PC-3 (cell line): ENCODE measurements around the gene KCNQ2. TPM values are rescaled to one million over a fixed set of nuclear protein-coding genes. Genes with fewer than 3 reads are reported as not detected.

Experiments used
- ATAC-seq: fragments of 200-7000 bp; cut with Tn5 transposase; 2 replicates; pipeline ENCODE4 v1.9.1; 2020; ENCODE audit warnings: mild to moderate bottlenecking, moderate library complexity
- BruUV-seq: library from RNA; stranded (reverse); fragments of 400-500 nt; replicated peaks from 2 replicates; lab custom pipeline; 2021; lab: Mats Ljungman, UMichigan
- CTCF ChIA-PET: fragments of 300-600 bp; sonication (Branson Sonifier 250); formaldehyde crosslinking; loops from one replicate; lab custom pipeline; 2022; ENCODE audit warnings: antibody characterized with exemption; lab: Charles Lee
- POLR2A ChIA-PET: fragments of 300-600 bp; sonication (Branson Sonifier 250); formaldehyde crosslinking; loops from one replicate; lab custom pipeline; 2022; ENCODE audit warnings: antibody characterized with exemption; ENCODE audit not compliant: unreplicated experiment; lab: Charles Lee
- DNase-seq: peaks from one replicate; pipeline ENCODE4 v3.0.0-alpha.2; 2015
- H2AFZ ChIP-seq: fragments of 300-600 bp; sonication (generic); 2 replicates; pipeline ENCODE4 v1.6.0; 2016; ENCODE audit warnings: antibody characterized with exemption, low read length
- H3F3A ChIP-seq: fragments of 300-600 bp; sonication (generic); one replicate; pipeline ENCODE4 v1.6.0; 2017; ENCODE audit warnings: antibody characterized with exemption, low read length, control low read depth, mild to moderate bottlenecking; ENCODE audit not compliant: unreplicated experiment
- H3K27ac ChIP-seq: fragments of 300-600 bp; sonication (generic); 2 replicates; pipeline ENCODE4 v1.5.1; 2016; ENCODE audit warnings: mild to moderate bottlenecking, low read length
- H3K27me3 ChIP-seq: fragments of 300-600 bp; sonication (generic); 2 replicates; pipeline ENCODE4 v1.6.1; 2016; ENCODE audit warnings: low read length, mixed read lengths
- H3K36me3 ChIP-seq: fragments of 300-600 bp; sonication (generic); 2 replicates; pipeline ENCODE4 v1.6.1; 2016; ENCODE audit warnings: low read depth, mixed run types, low read length, mixed read lengths
- H3K4me1 ChIP-seq: fragments of 300-600 bp; sonication (generic); 2 replicates; pipeline ENCODE4 v1.5.1; 2016; ENCODE audit warnings: low read length; ENCODE audit not compliant: insufficient read depth
- H3K4me2 ChIP-seq: fragments of 300-600 bp; sonication (generic); 2 replicates; pipeline ENCODE4 v1.6.0; 2016; ENCODE audit warnings: low read length
- H3K4me3 ChIP-seq: fragments of 300-600 bp; sonication (generic); 2 replicates; pipeline ENCODE4 v1.5.1; 2016; ENCODE audit warnings: mild to moderate bottlenecking, low read length, mixed read lengths
- H3K79me2 ChIP-seq: fragments of 300-600 bp; sonication (generic); 2 replicates; pipeline ENCODE4 v1.6.1; 2017; ENCODE audit warnings: low read length, mixed read lengths
- H3K9ac ChIP-seq: fragments of 300-600 bp; sonication (generic); 2 replicates; pipeline ENCODE4 v1.6.0; 2016; ENCODE audit warnings: mild to moderate bottlenecking, low read length
- H3K9me2 ChIP-seq: fragments of 300-600 bp; sonication (generic); replicated peaks from 2 replicates; pipeline ENCODE4 v1.6.1; 2016; ENCODE audit warnings: mixed run types, low read length, mixed read lengths
- H3K9me3 ChIP-seq: fragments of 300-600 bp; sonication (generic); 2 replicates; pipeline ENCODE4 v1.6.1; 2016; ENCODE audit warnings: low read length, mixed read lengths
- H4K20me1 ChIP-seq: fragments of 300-600 bp; sonication (generic); 2 replicates; pipeline ENCODE4 v1.6.1; 2016; ENCODE audit warnings: low read length, mixed read lengths
- CTCF ChIP-seq: fragments of 300-600 bp; sonication (generic); conservative IDR thresholded peaks from 2 replicates; pipeline ENCODE4 v1.5.1; 2017; ENCODE audit warnings: antibody characterized with exemption, low read depth, mild to moderate bottlenecking, low read length
- EZH2 ChIP-seq: fragments of 300-600 bp; sonication (generic); IDR thresholded peaks from one replicate; pipeline ENCODE4 v1.6.1; 2017; ENCODE audit warnings: antibody characterized with exemption, mild to moderate bottlenecking, low read length; ENCODE audit not compliant: unreplicated experiment
- EZH2phosphoT487 ChIP-seq: fragments of 300-600 bp; sonication (generic); IDR thresholded peaks from 2 replicates; pipeline ENCODE4 v1.6.1; 2018; ENCODE audit warnings: mild to moderate bottlenecking, antibody characterized with exemption, low read length, borderline replicate concordance
- intact Hi-C: fragments of 100-400 bp; cut with micrococcal nuclease; formaldehyde crosslinking; loops from 2 replicates; pipeline ENCODE4 v1.9.0; 2023
- total RNA-seq: library from RNA; depleted of rRNA; stranded (reverse); fragments of >200 nt; gene quantifications from 2 replicates; pipeline ENCODE4 v1.2.3, GENCODE V29; 2014

The KCNQ2 gene
- total RNA-seq, 1 experiment from 2014 or later, result not detected

- ATAC-seq, result no peak
- no peaks in the 10 kb centered on the region for H3K9me2 ChIP-seq
- no peaks in the 10 kb centered on the region for H4K20me1 ChIP-seq
- no peak for TF ChIP-seq EZH2phosphoT487
- no peak for TF ChIP-seq CTCF
- TF ChIP-seq EZH2, result no peak
- H3K27ac ChIP-seq, result no peak overlapping the region
- no peaks in the 10 kb centered on the region for H3K9me3 ChIP-seq
- no peaks in the 10 kb centered on the region for H3K4me1 ChIP-seq
- no peak overlapping the region for H3K4me3 ChIP-seq
- ChIA-PET CTCF (no interaction called here), POLR2A (no interaction called here)
- no peaks in the 10 kb centered on the region for H3F3A ChIP-seq
- H3K27me3 ChIP-seq, result 0 out of 2 replicates have a peak, but pooled peaks cover 4% of the 10 kb centered on the region
- BruUV-seq, result no TSS peak
- H3K79me2 ChIP-seq, result no peaks in the 10 kb centered on the region
- no peak for DNase-seq
- no peak overlapping the region for H3K4me2 ChIP-seq
- H3K36me3 ChIP-seq, result no peaks in the 10 kb centered on the region
- intact Hi-C loops, result no loop called here
- H3K9ac ChIP-seq, result no peak overlapping the region
- no peak overlapping the region for H2AFZ ChIP-seq
These were observed 108.4 kb downstream of the KCNQ2 start for GRCh38 chr20:63363981-63364561.

GRCh38 chr20:63363013-63363957 lies 109.2 kb downstream of the KCNQ2 start:
- intact Hi-C loops, result no loop called here
- Histone ChIP-seq H3K4me1 (no peaks in the 10 kb centered on the region), H3K79me2 (no peaks in the 10 kb centered on the region), H3K4me2 (no peak overlapping the region), H3K27me3 (0 out of 2 replicates have a peak, but pooled peaks cover 4% of the 10 kb centered on the region), H3K9me3 (no peaks in the 10 kb centered on the region), H3F3A (no peaks in the 10 kb centered on the region), H4K20me1 (no peaks in the 10 kb centered on the region), H3K9ac (no peak overlapping the region), H3K9me2 (no peaks in the 10 kb centered on the region), H3K27ac (no peak overlapping the region), H3K4me3 (no peak overlapping the region), H3K36me3 (no peaks in the 10 kb centered on the region), H2AFZ (no peak overlapping the region)
- no peak for TF ChIP-seq EZH2
- TF ChIP-seq EZH2phosphoT487, result no peak
- TF ChIP-seq CTCF, result no peak
- DNase-seq, result no peak
- ATAC-seq, result no peak
- ChIA-PET POLR2A (no interaction called here), CTCF (no interaction called here)
- no TSS peak for BruUV-seq
